HepG2 (cell line): ENCODE measurements around the gene ESAM.

Experiments
- CTCF ChIP-seq: sonication (generic); formaldehyde crosslinking; IDR thresholded peaks from 2 replicates; pipeline ENCODE4 v1.5.0; 2020; ENCODE audit warnings: mild to moderate bottlenecking, missing genetic modification reagents, moderate library complexity
- HDAC6 ChIP-seq: fragments of 200-600 bp; sonication (generic); IDR thresholded peaks from 2 replicates; pipeline ENCODE4 v1.7.0; 2017; ENCODE audit warnings: mild to moderate bottlenecking, antibody characterized with exemption, low read length, low read depth
- IRF1 ChIP-seq: sonication (generic); formaldehyde crosslinking; IDR thresholded peaks from 2 replicates; pipeline ENCODE4 v1.4.0; 2020; ENCODE audit warnings: low read depth, mild to moderate bottlenecking, missing genetic modification reagents
- MTF1 ChIP-seq: sonication (generic); formaldehyde crosslinking; IDR thresholded peaks from 2 replicates; pipeline ENCODE4 v1.5.0; 2020; ENCODE audit warnings: missing genetic modification reagents
- POLR2AphosphoS5 ChIP-seq: IDR thresholded peaks from 2 replicates; pipeline ENCODE4 v1.6.1; 2012; ENCODE audit warnings: low read depth, low read length
- RAD21 ChIP-seq: fragments of 450-650 bp; formaldehyde crosslinking; IDR thresholded peaks from 2 replicates; pipeline ENCODE4 v1.5.0; 2020; ENCODE audit warnings: mild to moderate bottlenecking
- RFX5 ChIP-seq: IDR thresholded peaks from 2 replicates; pipeline ENCODE4 v1.6.1; 2011; ENCODE audit warnings: low read depth, low read length, improper control_type of control experiment
- SALL2 ChIP-seq: sonication (generic); formaldehyde crosslinking; IDR thresholded peaks from 2 replicates; pipeline ENCODE4 v1.8.1; 2023; ENCODE audit warnings: mild to moderate bottlenecking, missing genetic modification reagents, inconsistent platforms
- YY1 ChIP-seq: IDR thresholded peaks from 2 replicates; pipeline ENCODE4 v1.6.1; 2011; ENCODE audit warnings: low read length, low read depth, moderate library complexity, mild to moderate bottlenecking; ENCODE audit not compliant: insufficient read depth, insufficient replicate concordance
- ZNF235 ChIP-seq: sonication (generic); formaldehyde crosslinking; IDR thresholded peaks from 2 replicates; pipeline ENCODE4 v1.8.1; 2023; ENCODE audit warnings: mild to moderate bottlenecking, missing genetic modification reagents, borderline replicate concordance
- ZNF276 ChIP-seq: sonication (generic); formaldehyde crosslinking; IDR thresholded peaks from 2 replicates; pipeline ENCODE4 v1.4.0; 2020; ENCODE audit warnings: mild to moderate bottlenecking, low read depth, missing genetic modification reagents
- ZNF564 ChIP-seq: sonication (generic); formaldehyde crosslinking; IDR thresholded peaks from 2 replicates; pipeline ENCODE4 v1.8.1; 2023; ENCODE audit warnings: mild to moderate bottlenecking, missing genetic modification reagents

- TF ChIP-seq CTCF (CRISPR knock-in tag) (no peak), MTF1 (CRISPR knock-in tag) (no peak), RFX5 (no peak), HDAC6 (no peak), SALL2 (CRISPR knock-in tag) (no peak), IRF1 (CRISPR knock-in tag) (no peak), ZNF276 (CRISPR knock-in tag) (no peak), ZNF564 (no peak), YY1 (no peak), POLR2AphosphoS5 (no peak), RAD21 (CRISPR knock-in tag) (no peak), ZNF235 (no peak)
Measured at GRCh38 chr11:124751741-124752470, 10.2 kb downstream of the ESAM start, which contains the start of gene VSIG2.
